Measurements from ENCODE around the gene SEC31B.

Gene SEC31B

DNA sequence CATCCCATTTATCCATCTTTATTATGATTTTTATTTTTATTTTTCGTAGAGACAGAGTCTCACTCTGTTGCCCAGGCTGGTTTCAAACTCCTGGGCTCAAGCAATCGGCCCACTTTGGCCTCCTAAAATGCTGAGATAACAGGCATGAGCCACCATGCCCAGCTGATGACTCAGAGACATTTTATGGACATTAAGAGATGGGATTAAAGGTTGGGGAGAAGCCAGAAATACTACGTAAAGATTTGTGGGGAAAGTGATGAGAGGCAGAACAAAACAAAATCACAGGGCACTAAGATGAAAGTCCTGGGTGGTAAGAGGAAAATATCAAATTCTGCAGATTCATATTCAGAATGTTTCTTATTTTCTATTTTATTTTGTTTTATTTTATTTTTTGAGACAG, 49.3 kb downstream of the SEC31B start (continued):
- TF ChIP-seq ZEB2 (tag by site-specific recombination; IDR thresholded peaks at IDR 0.05) (peak; percentile 79; the same call in 1 of the 2 replicates), ZNF335 (tag by site-specific recombination; conservative IDR thresholded peaks at IDR 0.05) (peak; percentile 39; the same call in 1 of the 2 replicates), KLF8 (tag by site-specific recombination; IDR thresholded peaks at IDR 0.05) (peak; percentile 34; the same call in 1 of the 2 replicates), ZNF624 (tag by site-specific recombination; IDR thresholded peaks at IDR 0.05) (no peak), ZNF837 (tag by site-specific recombination; IDR thresholded peaks at IDR 0.05) (no peak), ZNF394 (tag by site-specific recombination; IDR thresholded peaks at IDR 0.05; ENCODE audit: borderline replicate concordance) (peak; percentile 37; the same call in 1 of the 2 replicates), TCF7L2 (IDR thresholded peaks at IDR 0.05; ENCODE audit: borderline replicate concordance, low read depth, low read length) (no peak)

DNA sequence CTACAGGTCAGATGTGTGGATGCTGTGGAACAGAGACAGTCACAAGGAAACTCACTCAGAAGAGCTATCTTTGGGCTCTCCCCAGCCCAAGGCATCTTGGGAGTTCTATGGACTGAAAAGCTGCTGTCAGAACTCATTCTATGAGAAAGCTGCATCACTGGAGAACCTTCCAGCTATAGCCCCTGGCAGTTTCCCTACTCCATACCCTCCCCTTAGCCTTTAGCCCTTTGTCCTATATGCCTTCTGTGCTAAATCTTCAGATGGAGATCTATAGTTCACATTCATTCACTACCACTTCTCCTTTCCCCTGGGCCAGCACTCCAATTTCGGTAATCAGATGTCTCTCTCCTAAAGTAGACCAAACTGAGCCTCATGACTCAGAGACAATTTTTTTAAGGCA, 49.9 kb downstream of the SEC31B start:
- no peak overlapping the region for H3K27ac ChIP-seq (ENCODE audit: extremely low read depth, low read depth, low read length)
- CTCF ChIA-PET, result interaction anchor here (0.6 to 7.6 kb wide), 7 partner anchors 8 to 341 kb away, joined by 3 to 40 read pairs (median 4); no protein-coding TSS in a partner anchor
- TF ChIP-seq WT1 (tag by site-specific recombination; IDR thresholded peaks at IDR 0.05) (no peak), BCL11A (tag by site-specific recombination; IDR thresholded peaks at IDR 0.05; ENCODE audit: low read depth) (no peak), YY2 (tag by site-specific recombination; IDR thresholded peaks at IDR 0.05) (no peak), SP3 (tag by site-specific recombination; IDR thresholded peaks at IDR 0.05) (no peak), ZFP69B (tag by site-specific recombination; IDR thresholded peaks at IDR 0.05) (no peak), GLIS1 (tag by site-specific recombination; IDR thresholded peaks at IDR 0.05) (no peak), EGR2 (tag by site-specific recombination; IDR thresholded peaks at IDR 0.05; ENCODE audit: low read depth) (no peak), ZNF701 (tag by site-specific recombination; IDR thresholded peaks at IDR 0.05) (no peak), YY1 (tag by site-specific recombination; IDR thresholded peaks at IDR 0.05) (no peak), ZNF114 (tag by site-specific recombination; IDR thresholded peaks at IDR 0.05) (no peak), ZBTB21 (tag by site-specific recombination; IDR thresholded peaks at IDR 0.05) (no peak), ZBTB7A (tag by site-specific recombination; IDR thresholded peaks at IDR 0.05; ENCODE audit: low read depth) (no peak), OSR2 (tag by site-specific recombination; IDR thresholded peaks at IDR 0.05) (no peak), HOXD13 (CRISPR knock-in tag; IDR thresholded peaks at IDR 0.05; ENCODE audit: borderline replicate concordance) (no peak), GLIS2 (tag by site-specific recombination; IDR thresholded peaks at IDR 0.05) (no peak)
- TF ChIP-seq, protein P1, sequence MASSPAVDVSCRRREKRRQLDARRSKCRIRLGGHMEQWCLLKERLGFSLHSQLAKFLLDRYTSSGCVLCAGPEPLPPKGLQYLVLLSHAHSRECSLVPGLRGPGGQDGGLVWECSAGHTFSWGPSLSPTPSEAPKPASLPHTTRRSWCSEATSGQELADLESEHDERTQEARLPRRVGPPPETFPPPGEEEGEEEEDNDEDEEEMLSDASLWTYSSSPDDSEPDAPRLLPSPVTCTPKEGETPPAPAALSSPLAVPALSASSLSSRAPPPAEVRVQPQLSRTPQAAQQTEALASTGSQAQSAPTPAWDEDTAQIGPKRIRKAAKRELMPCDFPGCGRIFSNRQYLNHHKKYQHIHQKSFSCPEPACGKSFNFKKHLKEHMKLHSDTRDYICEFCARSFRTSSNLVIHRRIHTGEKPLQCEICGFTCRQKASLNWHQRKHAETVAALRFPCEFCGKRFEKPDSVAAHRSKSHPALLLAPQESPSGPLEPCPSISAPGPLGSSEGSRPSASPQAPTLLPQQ (tag by site-specific recombination; IDR thresholded peaks at IDR 0.05), result no peak
- TF ChIP-seq, protein P2, sequence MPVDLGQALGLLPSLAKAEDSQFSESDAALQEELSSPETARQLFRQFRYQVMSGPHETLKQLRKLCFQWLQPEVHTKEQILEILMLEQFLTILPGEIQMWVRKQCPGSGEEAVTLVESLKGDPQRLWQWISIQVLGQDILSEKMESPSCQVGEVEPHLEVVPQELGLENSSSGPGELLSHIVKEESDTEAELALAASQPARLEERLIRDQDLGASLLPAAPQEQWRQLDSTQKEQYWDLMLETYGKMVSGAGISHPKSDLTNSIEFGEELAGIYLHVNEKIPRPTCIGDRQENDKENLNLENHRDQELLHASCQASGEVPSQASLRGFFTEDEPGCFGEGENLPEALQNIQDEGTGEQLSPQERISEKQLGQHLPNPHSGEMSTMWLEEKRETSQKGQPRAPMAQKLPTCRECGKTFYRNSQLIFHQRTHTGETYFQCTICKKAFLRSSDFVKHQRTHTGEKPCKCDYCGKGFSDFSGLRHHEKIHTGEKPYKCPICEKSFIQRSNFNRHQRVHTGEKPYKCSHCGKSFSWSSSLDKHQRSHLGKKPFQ (tag by site-specific recombination; IDR thresholded peaks at IDR 0.05), result no peak
- H3K36me3 ChIP-seq (ENCODE audit: control insufficient read depth in 2 of 2, insufficient read depth in 1 of 2, low read length in 2 of 2), result no peaks in the 10 kb centered on the region
- H3K4me1 ChIP-seq (ENCODE audit: control insufficient read depth, insufficient read depth, low read length), result no peaks in the 10 kb centered on the region
- H3K4me3 ChIP-seq (ENCODE audit: low read depth, low read length), result no peak overlapping the region
- no peaks in the 10 kb centered on the region for H3K9me3 ChIP-seq (ENCODE audit: control insufficient read depth, insufficient read depth, low read depth, low read length)
- POLR2A ChIA-PET, result no interaction called here

- Histone ChIP-seq H3K36me3 (ENCODE audit: control insufficient read depth in 2 of 2, insufficient read depth in 1 of 2, low read length in 2 of 2) (no peaks in the 10 kb centered on the region), H3K4me3 (ENCODE audit: low read depth, low read length) (no peak overlapping the region), H3K9me3 (ENCODE audit: control insufficient read depth, insufficient read depth, low read depth, low read length) (no peaks in the 10 kb centered on the region), H3K4me1 (ENCODE audit: control insufficient read depth, insufficient read depth, low read length) (no peaks in the 10 kb centered on the region), H3K27ac (ENCODE audit: extremely low read depth, low read depth, low read length) (no peak overlapping the region)
- ChIA-PET CTCF (interaction anchor here (1.0 to 7.6 kb wide), 6 partner anchors 7 to 50 kb away, joined by 3 to 40 read pairs (median 4); no protein-coding TSS in a partner anchor), POLR2A (no interaction called here)
- no peak for TF ChIP-seq ZNF391 (tag by site-specific recombination; IDR thresholded peaks at IDR 0.05; ENCODE audit: borderline replicate concordance, low read depth)
- peak; percentile 22; the same call in 1 of the 2 replicates for TF ChIP-seq PRDM1 (tag by site-specific recombination; IDR thresholded peaks at IDR 0.05)
- TF ChIP-seq ZIC2 (tag by site-specific recombination; IDR thresholded peaks at IDR 0.05), result no peak
Measured at GRCh38 chr10:100468978-100469377, 50.7 kb downstream of the SEC31B start.

Measured in HEK293 (cell line).